HL-60 (cell line): ENCODE data around the gene LIPK.

Experiments
- POLR2AphosphoS5 ChIP-seq: IDR thresholded peaks from 2 replicates; pipeline ENCODE4 v1.6.1; 2012; ENCODE audit warnings: low read depth
- SPI1 ChIP-seq: IDR thresholded peaks from 2 replicates; pipeline ENCODE4 v1.6.1; 2012; ENCODE audit warnings: low read depth, mild to moderate bottlenecking, borderline replicate concordance
- TF ChIP-seq, protein P1 (sequence below): IDR thresholded peaks from one replicate; pipeline ENCODE4 v1.5.1; 2011; ENCODE audit warnings: low read length, control low read depth, inconsistent platforms; ENCODE audit not compliant: insufficient read depth
- TF ChIP-seq, protein P2 (sequence below): IDR thresholded peaks from 2 replicates; pipeline ENCODE4 v1.6.1; 2012; ENCODE audit warnings: low read depth; ENCODE audit not compliant: insufficient replicate concordance

DNA sequence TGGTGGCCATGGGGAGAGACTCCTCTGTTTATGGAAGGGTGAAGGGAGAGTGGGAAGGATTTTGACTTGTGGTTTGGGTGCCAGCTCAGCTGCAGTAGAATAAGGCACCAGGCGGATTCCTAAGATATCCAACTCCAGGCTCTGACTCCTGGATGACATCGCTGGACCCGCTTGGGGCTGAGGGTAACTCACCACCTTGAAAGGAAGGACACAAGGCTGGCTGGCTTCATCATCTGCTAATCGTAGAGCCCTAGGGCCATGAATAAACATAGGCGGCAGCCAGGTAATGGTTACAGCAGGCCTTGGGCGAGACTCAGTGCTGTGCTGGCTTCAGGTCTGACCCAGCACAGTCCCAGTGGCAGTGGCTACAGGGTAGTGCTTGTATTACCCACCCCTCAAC is 16.7 kb upstream of the LIPK start:
- TF ChIP-seq, protein P1, sequence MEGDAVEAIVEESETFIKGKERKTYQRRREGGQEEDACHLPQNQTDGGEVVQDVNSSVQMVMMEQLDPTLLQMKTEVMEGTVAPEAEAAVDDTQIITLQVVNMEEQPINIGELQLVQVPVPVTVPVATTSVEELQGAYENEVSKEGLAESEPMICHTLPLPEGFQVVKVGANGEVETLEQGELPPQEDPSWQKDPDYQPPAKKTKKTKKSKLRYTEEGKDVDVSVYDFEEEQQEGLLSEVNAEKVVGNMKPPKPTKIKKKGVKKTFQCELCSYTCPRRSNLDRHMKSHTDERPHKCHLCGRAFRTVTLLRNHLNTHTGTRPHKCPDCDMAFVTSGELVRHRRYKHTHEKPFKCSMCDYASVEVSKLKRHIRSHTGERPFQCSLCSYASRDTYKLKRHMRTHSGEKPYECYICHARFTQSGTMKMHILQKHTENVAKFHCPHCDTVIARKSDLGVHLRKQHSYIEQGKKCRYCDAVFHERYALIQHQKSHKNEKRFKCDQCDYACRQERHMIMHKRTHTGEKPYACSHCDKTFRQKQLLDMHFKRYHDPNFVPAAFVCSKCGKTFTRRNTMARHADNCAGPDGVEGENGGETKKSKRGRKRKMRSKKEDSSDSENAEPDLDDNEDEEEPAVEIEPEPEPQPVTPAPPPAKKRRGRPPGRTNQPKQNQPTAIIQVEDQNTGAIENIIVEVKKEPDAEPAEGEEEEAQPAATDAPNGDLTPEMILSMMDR, result no peak
- no peak for TF ChIP-seq POLR2AphosphoS5
- TF ChIP-seq SPI1, result no peak
- TF ChIP-seq, protein P2, sequence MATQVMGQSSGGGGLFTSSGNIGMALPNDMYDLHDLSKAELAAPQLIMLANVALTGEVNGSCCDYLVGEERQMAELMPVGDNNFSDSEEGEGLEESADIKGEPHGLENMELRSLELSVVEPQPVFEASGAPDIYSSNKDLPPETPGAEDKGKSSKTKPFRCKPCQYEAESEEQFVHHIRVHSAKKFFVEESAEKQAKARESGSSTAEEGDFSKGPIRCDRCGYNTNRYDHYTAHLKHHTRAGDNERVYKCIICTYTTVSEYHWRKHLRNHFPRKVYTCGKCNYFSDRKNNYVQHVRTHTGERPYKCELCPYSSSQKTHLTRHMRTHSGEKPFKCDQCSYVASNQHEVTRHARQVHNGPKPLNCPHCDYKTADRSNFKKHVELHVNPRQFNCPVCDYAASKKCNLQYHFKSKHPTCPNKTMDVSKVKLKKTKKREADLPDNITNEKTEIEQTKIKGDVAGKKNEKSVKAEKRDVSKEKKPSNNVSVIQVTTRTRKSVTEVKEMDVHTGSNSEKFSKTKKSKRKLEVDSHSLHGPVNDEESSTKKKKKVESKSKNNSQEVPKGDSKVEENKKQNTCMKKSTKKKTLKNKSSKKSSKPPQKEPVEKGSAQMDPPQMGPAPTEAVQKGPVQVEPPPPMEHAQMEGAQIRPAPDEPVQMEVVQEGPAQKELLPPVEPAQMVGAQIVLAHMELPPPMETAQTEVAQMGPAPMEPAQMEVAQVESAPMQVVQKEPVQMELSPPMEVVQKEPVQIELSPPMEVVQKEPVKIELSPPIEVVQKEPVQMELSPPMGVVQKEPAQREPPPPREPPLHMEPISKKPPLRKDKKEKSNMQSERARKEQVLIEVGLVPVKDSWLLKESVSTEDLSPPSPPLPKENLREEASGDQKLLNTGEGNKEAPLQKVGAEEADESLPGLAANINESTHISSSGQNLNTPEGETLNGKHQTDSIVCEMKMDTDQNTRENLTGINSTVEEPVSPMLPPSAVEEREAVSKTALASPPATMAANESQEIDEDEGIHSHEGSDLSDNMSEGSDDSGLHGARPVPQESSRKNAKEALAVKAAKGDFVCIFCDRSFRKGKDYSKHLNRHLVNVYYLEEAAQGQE, result no peak
